Measurements from ENCODE around the gene TFIP11.
"Not testable (repeated sequence)": the region's sequence is repeated elsewhere in the genome, so short reads cannot be mapped to it uniquely, and the experiment has no call there.

TFIP11 gene

DNA sequence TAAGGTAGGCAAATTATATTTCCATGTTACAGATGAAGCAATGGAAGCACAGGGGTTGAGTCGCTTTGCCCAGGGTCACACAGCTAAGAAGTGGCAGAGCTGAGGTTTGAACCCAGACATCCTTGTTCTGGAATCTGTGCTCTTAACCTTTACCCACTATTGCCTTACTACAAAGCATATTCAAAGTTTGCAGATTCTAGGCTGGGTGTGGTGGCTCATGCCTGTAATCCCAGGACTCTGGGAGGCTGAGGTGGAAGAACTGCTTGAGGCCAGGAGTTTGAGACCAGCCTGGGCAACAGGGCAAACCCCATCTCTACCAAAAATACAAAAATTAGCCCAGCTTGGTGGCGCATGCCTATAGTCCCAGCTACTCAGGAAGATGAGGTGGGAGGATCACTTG, 27.8 kb upstream of the TFIP11 start:
- no peak for DNase-seq

DNA sequence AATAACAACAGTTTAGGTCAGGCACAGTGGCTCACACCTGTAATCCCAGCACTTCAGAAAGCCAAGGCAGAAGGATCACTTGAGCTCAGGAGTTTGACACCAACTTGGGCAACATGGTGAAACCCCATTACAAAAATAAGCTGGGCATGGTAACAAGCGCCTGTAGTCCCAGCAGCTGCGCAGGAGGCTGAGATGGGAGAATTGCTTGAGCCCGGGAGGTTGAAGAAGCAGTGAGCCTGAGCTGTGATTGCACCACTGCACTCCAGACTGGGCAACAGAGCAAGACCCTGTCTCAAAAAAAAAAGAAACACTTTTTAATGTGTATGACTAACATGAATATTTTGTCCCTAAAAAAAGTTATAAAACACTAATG, 24.5 kb upstream of the TFIP11 start:
- DNase-seq, result no peak

DNA sequence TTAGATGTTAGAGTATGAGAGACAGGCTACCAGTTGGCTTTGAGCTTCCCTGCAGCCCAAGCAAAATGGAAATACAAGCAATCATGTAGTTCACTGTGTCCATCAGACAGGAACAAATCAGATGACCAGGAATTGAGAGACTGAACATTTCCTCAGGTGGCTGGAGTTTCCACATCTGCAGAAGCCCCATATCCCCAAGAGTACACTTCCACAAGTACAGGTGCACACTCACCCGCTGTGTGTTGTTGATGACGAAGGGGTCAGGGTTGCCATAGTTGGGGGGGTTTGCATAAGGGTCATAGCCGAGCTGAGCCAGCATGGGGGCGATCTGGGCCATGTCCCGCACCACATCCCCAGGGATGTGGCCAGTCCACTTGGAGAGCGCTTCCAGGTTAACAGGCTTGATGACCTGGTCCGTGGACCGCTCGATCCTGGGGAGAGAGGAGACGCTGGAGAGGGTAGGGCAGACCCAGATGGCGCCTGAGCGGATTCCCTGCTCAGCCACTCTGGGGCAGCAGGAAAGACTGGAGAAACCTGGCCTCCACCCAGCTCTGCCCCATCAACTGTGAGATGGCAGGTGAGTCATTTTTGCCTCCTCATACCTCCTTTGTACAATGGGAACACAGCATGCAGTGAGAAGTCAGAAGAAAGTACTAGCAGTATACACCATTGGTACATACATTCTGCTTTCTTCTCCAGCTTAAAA, 23.9 kb upstream of the TFIP11 start:
- no peak for DNase-seq

DNA sequence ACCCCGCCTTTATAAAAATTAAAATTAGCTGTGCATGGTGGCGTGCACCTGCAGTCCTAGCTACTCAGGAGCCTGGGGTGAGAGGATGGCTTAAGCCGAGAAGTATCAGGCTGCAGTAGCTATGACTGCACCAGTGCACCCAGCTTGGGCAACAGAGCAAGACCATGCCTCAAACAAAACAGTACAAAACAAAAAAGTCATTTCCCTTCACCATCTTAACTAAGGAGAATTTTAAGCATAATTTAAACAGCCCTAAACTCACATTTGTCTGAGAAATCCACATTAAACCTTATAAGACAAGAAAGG, 23.3 kb upstream of the TFIP11 start:
- no peak for DNase-seq

DNA sequence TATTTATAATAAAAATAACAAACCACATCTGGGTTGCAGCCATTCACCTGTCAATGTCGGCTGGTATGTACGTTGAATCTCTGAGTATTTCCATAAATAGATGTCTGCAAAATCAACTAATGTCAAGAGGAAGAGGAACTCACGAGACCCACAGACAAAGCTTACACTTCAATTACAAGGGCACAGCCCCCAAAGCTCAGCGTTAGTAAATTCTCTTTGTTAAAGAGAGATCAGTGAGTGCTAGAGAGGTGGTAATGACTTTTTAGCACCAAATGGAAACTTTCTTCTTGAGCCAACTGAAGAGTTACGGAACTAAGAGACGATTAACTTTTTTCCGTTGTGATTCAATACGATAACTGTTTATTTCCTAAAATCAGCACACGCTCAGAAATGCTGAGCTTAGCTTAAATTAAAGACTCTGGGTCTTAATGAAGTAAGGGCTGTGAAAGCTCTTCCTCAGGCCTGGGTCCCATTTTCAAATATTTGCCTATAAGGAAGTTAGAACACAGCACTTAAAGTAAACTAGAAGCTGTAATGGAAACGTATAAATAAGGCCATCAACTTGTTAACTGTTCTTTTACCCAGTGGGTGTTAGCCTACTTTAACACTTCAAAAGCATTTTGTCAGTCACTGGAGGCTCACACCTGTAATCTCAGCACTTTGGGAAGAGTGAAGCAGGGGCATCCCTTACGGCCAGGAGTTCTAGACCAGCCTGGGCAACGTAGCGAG, 22.8 kb upstream of the TFIP11 start:
- no peak for DNase-seq

DNA sequence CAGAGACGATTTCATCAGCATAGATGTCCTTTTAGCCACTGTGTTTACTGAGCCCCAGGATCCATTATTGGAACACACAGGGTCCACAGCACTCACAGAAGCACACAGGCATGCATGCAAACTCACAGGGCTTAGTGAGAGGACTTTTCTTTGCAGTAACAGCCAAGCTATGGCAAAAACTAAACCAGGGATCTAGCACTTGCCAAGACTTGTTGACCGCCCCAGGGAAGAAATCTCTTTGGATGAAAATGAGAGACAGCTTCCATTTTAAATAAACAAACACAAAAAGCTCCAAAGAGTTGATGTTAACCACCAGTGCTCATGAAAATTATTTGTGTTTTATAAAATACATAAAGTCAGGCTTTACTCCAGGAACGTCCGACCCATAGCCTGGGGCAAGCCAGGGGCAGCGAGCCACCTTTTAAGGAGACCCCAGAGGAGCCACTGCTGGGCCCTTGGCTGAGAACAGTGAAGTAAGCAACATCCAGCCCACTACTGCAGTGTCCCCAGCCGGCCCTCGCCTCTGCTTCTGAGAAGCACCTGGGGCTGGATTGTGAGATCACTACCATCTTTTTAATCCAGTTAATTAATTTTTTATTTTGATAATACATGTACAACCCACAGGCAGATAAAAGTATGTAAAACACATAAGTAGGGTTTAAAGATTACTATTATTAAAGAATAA, 22.0 kb upstream of the TFIP11 start:
- no peak for DNase-seq

DNA sequence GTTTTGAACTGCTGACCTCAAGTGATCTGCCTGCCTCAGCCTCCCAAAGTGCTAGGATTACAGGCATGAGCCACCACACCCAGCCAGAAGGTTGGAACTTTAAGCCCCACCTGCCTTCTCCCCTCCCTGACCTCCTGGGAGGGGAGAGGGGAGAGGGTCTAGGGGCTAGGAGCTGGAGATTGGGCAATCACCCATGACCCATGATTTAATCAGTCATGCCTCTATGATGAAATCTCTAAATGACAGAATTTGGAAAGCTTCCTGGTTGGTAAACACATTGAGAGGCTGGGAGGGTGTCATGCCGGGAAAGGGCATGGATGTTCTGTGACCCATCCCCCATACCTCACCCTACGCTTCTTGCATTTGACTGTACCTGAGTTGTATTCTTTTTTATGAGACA, 17.1 kb upstream of the TFIP11 start:
- DNase-seq, result peak; percentile 53

DNA sequence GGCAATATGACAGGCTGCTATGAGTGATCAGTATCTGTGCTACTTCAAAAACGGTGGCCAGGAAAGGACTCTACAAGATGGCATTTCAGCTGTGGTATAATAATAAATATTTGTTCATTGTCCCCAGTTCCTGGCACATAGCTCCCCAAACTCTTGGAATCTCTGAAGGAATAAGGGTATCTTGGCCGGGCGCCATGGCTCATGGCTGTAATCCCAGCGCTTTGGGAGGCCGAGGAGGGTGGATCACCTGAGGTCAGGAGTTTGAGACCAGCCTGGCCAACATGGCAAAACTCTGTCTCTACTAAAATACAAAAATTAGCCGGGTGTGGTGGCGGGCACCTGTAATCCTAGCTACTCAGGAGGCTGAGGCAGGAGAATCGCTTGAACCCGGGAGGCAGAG, 16.2 kb upstream of the TFIP11 start:
- DNase-seq, result not testable (repeated sequence)

DNA sequence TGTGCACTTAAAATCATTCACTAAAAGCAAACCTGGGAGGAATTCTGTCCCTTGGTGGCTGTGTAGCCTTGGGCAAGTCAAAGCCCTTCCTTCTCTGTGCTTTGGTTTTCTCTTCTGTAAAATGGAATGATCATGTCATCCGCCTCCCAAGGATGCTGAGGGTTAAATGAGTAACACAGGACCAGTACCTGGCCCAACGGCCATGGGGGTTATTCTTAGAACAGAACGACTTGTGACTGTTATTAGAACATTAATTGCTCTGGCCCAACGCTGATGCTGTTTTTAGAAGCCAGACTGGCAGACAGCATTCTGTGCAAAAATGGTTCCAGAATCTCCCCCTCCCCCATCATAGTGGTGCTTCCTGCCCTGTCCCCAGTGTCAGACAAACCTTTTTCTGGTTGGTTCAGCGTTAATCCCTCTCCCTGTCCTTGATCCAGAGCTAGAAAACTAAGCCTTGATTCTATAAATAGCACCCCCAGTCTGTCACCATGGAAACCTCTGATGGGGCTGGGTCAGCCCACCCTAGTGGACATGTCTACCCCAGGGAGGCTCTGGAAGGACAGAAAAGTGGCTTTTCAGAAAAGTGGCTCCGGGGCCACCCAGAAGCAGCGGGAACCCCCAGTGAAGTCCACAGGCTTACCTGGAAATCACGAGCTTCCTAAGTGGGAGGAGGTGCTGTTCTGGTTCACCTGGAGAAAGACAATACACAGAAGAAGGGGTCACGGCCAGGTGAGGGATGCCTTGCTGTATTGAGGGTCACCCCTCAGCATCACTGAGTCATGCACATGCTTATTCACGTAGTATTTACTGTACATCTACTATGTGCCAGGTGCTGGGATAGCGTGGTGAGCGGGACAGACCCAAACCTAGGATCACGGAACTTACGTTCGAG, 15.5 kb upstream of the TFIP11 start:
- no peak for DNase-seq

DNA sequence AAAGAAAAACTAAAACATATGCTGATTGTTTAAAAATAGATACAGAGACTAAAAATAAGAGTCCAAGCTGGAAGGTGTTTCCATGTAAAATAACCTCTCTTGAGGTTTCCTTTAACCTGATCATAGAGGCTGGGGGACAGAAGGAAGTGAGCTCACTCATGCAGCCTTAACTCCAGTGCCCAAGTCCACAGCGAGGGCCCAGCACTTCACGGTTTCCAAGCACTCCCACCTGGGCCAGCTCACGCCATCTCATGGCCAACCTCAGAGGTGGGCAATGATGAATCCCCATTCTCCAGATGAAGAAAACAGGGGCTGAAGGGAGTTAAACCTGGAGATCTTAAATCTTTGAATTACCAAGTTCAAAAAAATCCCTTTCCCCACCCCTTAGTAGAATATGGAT, 14.9 kb upstream of the TFIP11 start:
- DNase-seq, result no peak

DNA sequence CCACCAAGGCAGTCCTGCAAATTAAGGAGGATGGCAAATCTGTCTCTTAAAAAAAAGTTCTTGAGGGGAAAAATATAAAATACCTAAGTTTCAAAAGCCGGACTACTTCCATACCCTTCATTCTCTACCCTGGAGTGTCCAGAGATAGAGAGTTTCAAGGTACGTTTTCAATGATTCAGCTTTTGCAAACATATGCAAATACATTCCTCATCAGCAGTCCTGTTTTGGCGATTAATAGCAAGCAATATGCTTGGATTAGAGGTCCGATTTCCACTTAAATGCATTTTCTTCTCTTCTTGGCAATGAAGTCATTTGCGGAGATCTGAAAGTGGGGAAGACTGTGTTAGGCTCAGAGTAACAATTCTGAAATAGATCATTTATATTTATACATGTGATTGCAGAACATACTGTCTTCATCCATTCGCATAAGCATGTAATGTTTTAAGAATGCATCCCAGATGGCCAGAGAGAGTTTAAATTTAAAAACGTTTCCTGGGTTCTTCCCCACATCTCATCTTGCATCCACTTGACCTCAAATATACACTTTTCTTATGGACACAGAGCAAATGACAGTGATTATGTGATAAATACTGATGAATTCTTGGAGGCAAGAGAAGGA, 13.8 kb upstream of the TFIP11 start:
- no peak for DNase-seq

DNA sequence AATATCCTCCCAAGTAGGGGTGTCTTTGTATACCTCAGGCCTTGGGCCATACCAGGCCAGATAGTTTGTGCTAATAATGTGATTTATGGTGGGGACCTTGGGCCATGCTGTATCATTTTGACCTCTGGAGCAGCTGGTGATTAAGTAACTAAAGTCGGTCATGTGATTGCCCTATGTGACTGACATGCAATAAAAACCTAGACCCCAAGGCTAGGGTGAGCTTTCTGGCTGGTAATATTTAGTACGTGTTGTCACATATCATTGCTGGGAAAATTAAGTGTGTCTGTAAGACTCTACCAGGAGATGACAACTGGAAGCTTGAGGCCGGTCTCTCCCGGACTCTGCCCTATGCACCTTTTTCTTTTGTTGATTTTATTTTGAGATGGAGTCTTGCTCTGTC, 12.6 kb upstream of the TFIP11 start:
- DNase-seq, result no peak

DNA sequence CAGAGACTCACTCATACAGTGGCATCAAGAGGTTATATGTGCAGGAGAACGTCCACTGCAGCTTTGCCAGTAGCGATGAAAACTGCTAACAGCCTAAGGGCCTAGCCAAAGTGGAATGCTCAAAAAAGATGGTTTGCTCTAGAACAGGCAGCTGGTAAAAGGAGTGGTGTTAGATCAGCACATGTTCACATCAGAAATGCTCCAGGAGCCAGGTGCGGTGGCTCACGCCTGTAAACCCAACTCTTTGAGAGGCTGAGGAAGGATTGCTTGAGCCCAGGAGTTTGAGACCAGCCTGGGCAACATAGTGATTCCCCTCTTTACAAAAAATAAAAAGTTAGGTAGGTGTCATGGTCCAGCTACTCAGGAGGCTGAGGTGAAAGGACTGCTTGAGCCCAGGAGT, 10.3 kb upstream of the TFIP11 start:
- no peak for DNase-seq

DNA sequence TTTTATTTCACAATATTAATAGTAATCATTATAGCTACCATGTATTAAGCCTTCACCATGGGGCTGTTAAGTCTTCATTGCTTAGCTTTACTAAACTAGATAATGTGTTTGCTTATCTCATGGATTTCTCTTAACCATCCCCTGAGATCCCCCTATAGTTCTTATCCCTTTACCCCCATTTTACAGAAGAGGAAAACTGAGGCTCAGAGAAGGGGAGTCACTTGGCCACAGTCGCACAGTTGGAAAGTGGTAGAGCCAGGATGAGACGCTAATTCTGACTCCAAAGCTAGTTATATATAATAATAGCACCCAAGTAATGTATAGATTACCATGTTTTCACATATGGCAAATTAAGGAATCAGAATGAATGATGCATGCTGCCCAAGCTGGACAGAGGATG, 9.7 kb upstream of the TFIP11 start:
- DNase-seq, result no peak

DNA sequence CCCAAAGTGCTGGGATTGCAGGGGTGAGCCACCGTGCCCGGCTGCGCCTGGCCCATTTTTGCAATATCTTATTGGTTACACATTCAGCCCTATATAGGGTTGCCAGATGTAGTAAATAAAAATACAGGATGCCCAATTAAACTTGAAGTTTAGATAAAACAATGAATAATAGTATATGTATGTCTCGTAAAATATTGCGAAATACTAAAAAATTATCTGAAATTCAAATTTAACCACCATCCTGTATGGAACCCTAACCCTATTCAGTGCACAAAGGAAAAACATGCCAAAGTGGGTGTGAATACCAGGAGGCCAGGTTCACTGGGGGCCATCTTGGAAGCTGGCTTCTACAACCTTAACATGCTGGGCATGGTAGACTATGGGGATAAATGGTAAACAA, 5.2 kb upstream of the TFIP11 start:
- DNase-seq, result no peak

DNA sequence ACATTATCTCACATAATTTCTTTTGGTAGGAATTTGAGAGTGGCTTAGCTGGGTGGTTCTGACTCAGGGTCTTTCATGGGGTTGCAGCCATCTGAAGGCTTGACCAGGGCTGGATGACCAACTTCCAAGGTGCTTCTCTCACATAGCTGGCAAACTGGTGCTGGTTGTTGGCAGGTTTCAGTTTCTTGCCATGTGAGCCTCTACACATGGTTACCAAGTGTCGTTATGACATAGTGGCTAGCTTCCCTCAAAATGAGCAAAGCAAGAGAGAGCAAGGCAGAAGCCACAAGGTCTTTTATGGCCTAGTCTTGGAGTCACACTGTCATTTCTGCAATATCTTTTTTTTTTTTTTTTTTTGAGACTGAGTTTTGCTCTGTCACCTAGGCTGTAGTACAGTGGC, 4.2 kb upstream of the TFIP11 start:
- DNase-seq, result no peak

DNA sequence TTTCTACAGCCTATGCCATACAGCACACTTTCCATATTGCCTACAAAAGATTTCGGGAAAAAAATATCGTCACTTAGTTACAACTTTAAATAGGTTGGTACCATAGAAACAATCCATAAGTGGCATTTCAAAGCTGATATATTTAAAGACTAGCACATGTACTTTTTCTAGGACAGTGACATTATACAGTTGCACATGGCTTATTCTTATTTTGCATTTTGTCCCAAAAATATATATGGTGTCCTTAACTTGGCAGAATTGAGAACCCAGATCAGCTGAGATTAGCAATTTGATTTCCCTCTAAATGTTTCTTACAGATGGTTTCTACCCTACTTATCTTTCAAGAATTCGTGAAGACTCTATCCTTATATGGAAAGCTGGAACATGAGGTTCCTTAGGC, 3.7 kb upstream of the TFIP11 start:
- DNase-seq, result no peak

DNA sequence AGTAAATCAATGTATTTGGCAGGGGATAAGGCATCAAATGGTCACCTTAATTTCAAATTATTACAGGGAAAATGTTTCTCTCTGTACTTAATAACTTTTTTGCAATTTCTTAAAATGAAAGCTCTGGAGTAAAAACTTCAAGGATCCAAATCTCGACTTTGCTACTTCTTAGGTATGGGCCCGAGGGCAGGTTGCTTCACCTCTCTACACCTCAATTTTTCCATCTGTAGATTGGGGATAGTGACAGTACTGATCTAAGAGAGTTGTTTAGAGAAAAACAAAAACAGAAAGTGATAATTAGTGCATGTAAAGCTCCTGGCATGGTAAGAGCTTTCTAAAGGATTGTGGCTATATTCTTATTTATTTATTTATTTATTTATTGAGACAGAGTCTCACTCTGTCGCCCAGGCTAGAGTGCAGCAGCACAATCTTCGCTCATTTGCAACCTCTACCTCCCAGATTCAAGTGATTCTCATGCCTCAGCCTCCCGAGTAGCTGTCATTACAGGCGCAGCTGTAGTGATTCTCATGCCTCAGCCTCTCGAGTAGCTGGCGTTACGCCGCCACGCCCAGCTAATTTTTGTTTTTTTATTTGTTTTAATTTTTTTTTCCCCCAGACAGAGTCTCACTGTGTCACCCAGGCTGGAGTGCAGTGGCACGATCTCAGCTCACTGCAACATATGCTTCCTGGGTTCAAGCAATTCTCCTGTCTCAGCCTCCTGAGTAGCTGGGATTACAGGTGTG, 2.3 kb upstream of the TFIP11 start:
- no peak for DNase-seq

DNA sequence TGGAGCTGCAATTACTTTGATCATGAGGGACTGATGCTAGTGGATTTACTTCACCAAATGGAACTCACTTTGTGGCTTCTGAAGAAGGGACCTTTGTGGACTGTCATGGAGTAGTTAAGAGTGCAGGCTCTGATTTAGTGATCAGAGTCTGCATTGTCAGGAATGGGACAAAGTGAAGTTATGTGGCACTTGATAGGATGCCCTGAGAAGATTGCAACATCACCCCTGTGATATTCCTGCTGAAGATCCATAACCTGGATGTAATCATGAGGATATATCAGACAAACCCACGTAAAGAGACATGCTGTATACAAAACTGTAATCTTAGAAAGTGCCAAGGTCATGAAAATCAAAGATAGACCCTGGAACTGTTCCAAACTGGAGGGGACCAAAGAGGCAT, 1.6 kb upstream of the TFIP11 start:
- no peak for DNase-seq

DNA sequence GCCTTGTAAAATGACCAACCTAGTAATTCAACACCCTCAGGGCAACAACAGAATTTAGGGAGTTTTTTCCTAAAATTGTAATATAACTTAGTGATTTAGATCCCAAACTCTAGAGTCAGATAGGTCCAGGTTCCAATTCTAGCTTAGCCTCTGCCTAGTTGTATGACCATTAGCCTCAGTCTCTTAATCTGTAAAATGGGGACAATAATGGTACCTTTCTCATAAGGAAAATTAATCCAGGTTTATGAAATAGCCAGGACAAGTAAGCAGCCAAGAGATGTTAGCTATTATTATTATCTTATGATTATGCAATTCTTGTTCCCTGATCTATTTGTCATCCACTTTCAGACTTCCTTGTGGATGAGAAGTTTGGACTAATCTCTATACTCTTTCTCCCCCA, 4.1 kb downstream of the TFIP11 start:
- DNase-seq, result no peak

DNA sequence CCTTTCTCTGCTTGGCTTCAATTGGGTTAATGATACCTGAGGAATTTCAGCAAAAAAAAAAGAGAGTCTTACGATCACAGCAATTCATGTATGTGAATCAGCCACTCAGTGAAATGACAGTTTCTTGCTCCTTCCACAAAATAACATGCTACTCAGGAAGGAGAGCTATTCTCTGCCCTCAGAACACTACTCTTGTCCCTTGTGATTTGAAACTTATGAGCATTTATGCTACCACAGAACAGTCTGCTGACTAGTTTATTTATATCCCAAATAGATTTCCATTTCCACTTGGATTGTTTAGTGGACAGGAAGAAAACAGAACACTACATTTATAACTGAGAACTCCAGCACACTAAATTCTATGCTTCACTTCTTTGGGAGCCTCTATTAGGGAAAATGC, 8.5 kb downstream of the TFIP11 start:
- no peak for DNase-seq
